ENCODE measurements around the gene TACSTD2. TPM values are rescaled to one million over a fixed set of nuclear protein-coding genes. Genes with fewer than 3 reads are reported as not detected.

The TACSTD2 gene
- total and polyA plus RNA-seq, 2 of the 13 experiments (the other 11 are each of a cell fraction or from before 2014, with no cell fraction given) = not detected

- peak; percentile 59; the same call in 1 of the 2 replicates for TF ChIP-seq ZSCAN21 (CRISPR knock-in tag; IDR thresholded peaks at IDR 0.05; ENCODE audit: borderline replicate concordance)
- no peak for TF ChIP-seq ZNF607 (CRISPR knock-in tag; IDR thresholded peaks at IDR 0.05; ENCODE audit: borderline replicate concordance)
- TF ChIP-seq SPEN (CRISPR knock-in tag; IDR thresholded peaks at IDR 0.05; ENCODE audit: low read depth) = peak; percentile 58; the same call in 1 of the 2 replicates
- peak; percentile 28; the same call in 1 of the 2 replicates for TF ChIP-seq HNF4A (CRISPR knock-in tag; IDR thresholded peaks at IDR 0.05)
- TF ChIP-seq DMAP1 (CRISPR knock-in tag; IDR thresholded peaks at IDR 0.05) = peak; percentile 42; the same call in 1 of the 2 replicates
- peak; percentile 92 for TF ChIP-seq ZNF574 (CRISPR knock-in tag; IDR thresholded peaks at IDR 0.05)
- 0 out of 2 replicates have a peak, but pooled peaks have one; percentile 43 for TF ChIP-seq HNRNPUL1 (IDR thresholded peaks at IDR 0.05; ENCODE audit: low read depth, low read length)
- TF ChIP-seq ZNF501 (CRISPR knock-in tag; IDR thresholded peaks at IDR 0.05) = peak; percentile 37; the same call in 1 of the 2 replicates
- TF ChIP-seq ZBTB34 (CRISPR knock-in tag; IDR thresholded peaks at IDR 0.05) = no peak
- peak; percentile 82; the same call in 1 of the 2 replicates for TF ChIP-seq TFAP4 (IDR thresholded peaks at IDR 0.05; ENCODE audit: borderline replicate concordance, low read depth)
- TF ChIP-seq JUNB (CRISPR knock-in tag; IDR thresholded peaks at IDR 0.05; ENCODE audit: borderline replicate concordance) = no peak
- TF ChIP-seq MTF2 (CRISPR knock-in tag; IDR thresholded peaks at IDR 0.05; ENCODE audit: borderline replicate concordance) = peak; percentile 50; the same call in 1 of the 2 replicates
- TF ChIP-seq PLRG1 (conservative IDR thresholded peaks at IDR 0.05) = no peak
- TF ChIP-seq FOXA3 (CRISPR knock-in tag; IDR thresholded peaks at IDR 0.05) = peak; percentile 73
- TF ChIP-seq PHF20 (CRISPR knock-in tag; IDR thresholded peaks at IDR 0.05) = peak; percentile 84
- TF ChIP-seq KLF12 (CRISPR knock-in tag; IDR thresholded peaks at IDR 0.05; ENCODE audit: borderline replicate concordance) = peak; percentile 68
- peak; percentile 87 for TF ChIP-seq HMGXB4 (CRISPR knock-in tag; IDR thresholded peaks at IDR 0.05; ENCODE audit: borderline replicate concordance in 1 of 2, low read depth in 1 of 2)
- TF ChIP-seq ZNF414 (CRISPR knock-in tag; IDR thresholded peaks at IDR 0.05) = 0 out of 2 replicates have a peak, but pooled peaks have one; percentile 49
- no peak for TF ChIP-seq TRIM22 (IDR thresholded peaks at IDR 0.05)
- TF ChIP-seq ZNF564 (CRISPR knock-in tag; IDR thresholded peaks at IDR 0.05) = no peak
Observed at GRCh38 chr1:58546520-58547308, 30.3 kb downstream of the TACSTD2 start, which contains the start of gene OMA1 (continued).

All from HepG2 (cell line).